HepG2 (cell line): ENCODE results near the gene SMARCB1. TPM values are rescaled to one million over a fixed set of nuclear protein-coding genes. Genes with fewer than 3 reads are reported as not detected.
A peak's percentile ranks its signal among the peaks of the same experiment; 100 is the strongest.

Experiments used
- ATAC-seq: fragments of 200-7000 bp; cut with Tn5 transposase; 3 replicates; pipeline ENCODE4 v1.9.1; 2020; ENCODE audit warnings: mild to moderate bottlenecking, moderate library complexity
- BruUV-seq: library from RNA; stranded (reverse); fragments of 400-500 nt; replicated peaks from 2 replicates; lab custom pipeline; 2021; lab: Mats Ljungman, UMichigan
- CTCF ChIA-PET: fragments of 300-600 bp; formaldehyde crosslinking; extraction: SDS; loops from one replicate; lab custom pipeline; 2021; ENCODE audit warnings: low total read pairs, inconsistent platforms, low intra/inter-chr PET ratio; lab: Yijun Ruan, JAX
- POLR2A ChIA-PET: fragments of 350-600 bp; sonication (Branson Sonifier 250); formaldehyde crosslinking; loops from one replicate; lab custom pipeline; 2020; ENCODE audit warnings: antibody characterized with exemption, inconsistent platforms; lab: Yijun Ruan, JAX
- DNase-seq: peaks from one replicate; pipeline ENCODE4 v3.0.0-alpha.2; 2015; ENCODE audit warnings: low spot score
- FAIRE-seq: peaks from 3 replicates; lab custom pipeline; 2011; peaks lifted over from hg19 to GRCh38; lab: Jason Lieb, UNC
- H2AFZ ChIP-seq: one replicate; pipeline ENCODE4 v1.6.1; 2011; ENCODE audit warnings: low read length, inconsistent platforms
- H3K27ac ChIP-seq: fragments of 300-600 bp; 3 replicates; pipeline ENCODE4 v1.8.0; 2011; ENCODE audit warnings: mixed run types, mild to moderate bottlenecking, mixed read lengths, low read length, inconsistent platforms; ENCODE audit not compliant: insufficient read depth; ENCODE audit errors: extremely low read length
- H3K27me3 ChIP-seq, 2 experiments: fragments of 200-600 bp in 1 of 2; 2 replicates in 1 of 2; 3 replicates in 1 of 2; pipeline versions ENCODE4 v1.6.0 to v1.8.0; 2011; ENCODE audit warnings: low read length in 2 of 2, mild to moderate bottlenecking in 2 of 2, moderate library complexity in 2 of 2, inconsistent platforms in 1 of 2; ENCODE audit not compliant: insufficient read depth in 2 of 2, control insufficient read depth in 1 of 2
- H3K36me3 ChIP-seq, 2 experiments: fragments of 200-600 bp in 1 of 2; replicated peaks in 1 of 2; 2 replicates in 1 of 2; 3 replicates in 1 of 2; pipeline versions ENCODE4 v1.5.1 to v1.8.0; 2011; ENCODE audit warnings: low read length in 2 of 2, inconsistent platforms in 1 of 2; ENCODE audit not compliant: insufficient read depth in 2 of 2, control insufficient read depth in 1 of 2
- H3K4me1 ChIP-seq: 2 replicates; pipeline ENCODE4 v1.5.1; 2012; ENCODE audit warnings: low read length, inconsistent platforms; ENCODE audit not compliant: insufficient read depth
- H3K4me2 ChIP-seq: 2 replicates; pipeline ENCODE4 v1.6.0; 2011; ENCODE audit warnings: low read depth, low read length, inconsistent platforms
- H3K4me3 ChIP-seq, 3 experiments: fragments of 200-600 bp in 1 of 3; sonication (generic), shearing (Covaris generic) in 1 of 3; replicated peaks in 1 of 3; 2 replicates each; pipeline ENCODE4 v1.5.1; 2011 to 2016; ENCODE audit warnings: low read length in 3 of 3, inconsistent platforms in 2 of 3, low read depth in 2 of 3, mild to moderate bottlenecking in 2 of 3, control low read depth in 1 of 3, mixed read lengths in 1 of 3; ENCODE audit not compliant: insufficient read depth in 1 of 3
- H3K79me2 ChIP-seq: one replicate; pipeline ENCODE4 v1.6.1; 2011; ENCODE audit warnings: low read length, inconsistent platforms; ENCODE audit not compliant: insufficient read depth
- H3K9ac ChIP-seq: 2 replicates; pipeline ENCODE4 v1.6.0; 2011; ENCODE audit warnings: mild to moderate bottlenecking, low read depth, low read length, inconsistent platforms; ENCODE audit not compliant: insufficient read depth
- H3K9me3 ChIP-seq: 2 replicates; pipeline ENCODE4 v1.5.1; 2012; ENCODE audit warnings: mild to moderate bottlenecking, low read length
- H4K20me1 ChIP-seq: 2 replicates; pipeline ENCODE4 v1.6.0; 2011; ENCODE audit warnings: inconsistent platforms, mild to moderate bottlenecking, low read length, moderate library complexity; ENCODE audit not compliant: insufficient read depth
- RBM22 ChIP-seq: fragments of 200-400 bp; formaldehyde crosslinking; optimal IDR thresholded peaks from 2 replicates; pipeline ENCODE3; 2017; ENCODE audit warnings: mild to moderate bottlenecking, low read length, moderate library complexity
- WGBS: methylation state at CpG from one replicate; pipeline ENCODE4 v1.1.6; 2017; ENCODE audit warnings: low lambda C conversion rate; 5-methylcytosine and 5-hydroxymethylcytosine counted together
- in situ Hi-C: cut with HindIII; loops from 2 replicates; pipeline ENCODE4 v1.10.0; 2017; ENCODE audit warnings: low pct_unique_long_range_greater_than_20kb; ENCODE audit not compliant: extremely low pct_ligation_motif_present
- intact Hi-C: fragments of 100-400 bp; cut with micrococcal nuclease; formaldehyde crosslinking; loops from one replicate; pipeline ENCODE4 v1.10.0; 2022; ENCODE audit not compliant: unreplicated experiment
- polyA plus RNA-seq, 8 experiments: library from polyadenylated mRNA; depleted of rRNA in 3 of 8; stranded (reverse) in 7 of 8; unstranded in 1 of 8; fragments of >200 nt; fragmentation: Illumina TruSeq in 4 of 8; extraction: Trizol in 4 of 8; gene quantifications; 2 replicates each; pipeline versions ENCODE4 v1.2.1 to v1.2.3, GENCODE V29; 2011 to 2016; ENCODE audit warnings: low read depth in 4 of 8, missing spikeins in 1 of 8, mixed read lengths in 1 of 8; ENCODE audit not compliant: insufficient read depth in 1 of 8
- total RNA-seq, 5 experiments: library from RNA; depleted of rRNA; stranded (reverse); fragments of >200 nt; fragmentation: Illumina TruSeq; extraction: Trizol; gene quantifications; 2 replicates each; pipeline ENCODE4 v1.2.3, GENCODE V29; 2016; ENCODE audit warnings: low read depth in 1 of 5
- TF ChIP-seq, protein P1 (sequence below): sonication (generic); formaldehyde crosslinking; IDR thresholded peaks from 2 replicates; pipeline ENCODE4 v1.4.0; 2020; ENCODE audit warnings: mild to moderate bottlenecking, missing genetic modification reagents, borderline replicate concordance
- TF ChIP-seq, protein P2 (sequence below): sonication (generic); formaldehyde crosslinking; IDR thresholded peaks from 2 replicates; pipeline ENCODE4 v1.9.0; 2022; ENCODE audit warnings: missing genetic modification reagents, mild to moderate bottlenecking, borderline replicate concordance
- TF ChIP-seq, protein P3 (sequence below): sonication (generic); formaldehyde crosslinking; IDR thresholded peaks from 2 replicates; pipeline ENCODE4 v1.5.0; 2020; ENCODE audit warnings: mild to moderate bottlenecking, low read depth, missing genetic modification reagents, borderline replicate concordance

The SMARCB1 gene
- total and polyA plus RNA-seq, 2 of the 13 experiments (the other 11 are each of a cell fraction or from before 2014, with no cell fraction given), result 74.0 to 166 TPM

DNA sequence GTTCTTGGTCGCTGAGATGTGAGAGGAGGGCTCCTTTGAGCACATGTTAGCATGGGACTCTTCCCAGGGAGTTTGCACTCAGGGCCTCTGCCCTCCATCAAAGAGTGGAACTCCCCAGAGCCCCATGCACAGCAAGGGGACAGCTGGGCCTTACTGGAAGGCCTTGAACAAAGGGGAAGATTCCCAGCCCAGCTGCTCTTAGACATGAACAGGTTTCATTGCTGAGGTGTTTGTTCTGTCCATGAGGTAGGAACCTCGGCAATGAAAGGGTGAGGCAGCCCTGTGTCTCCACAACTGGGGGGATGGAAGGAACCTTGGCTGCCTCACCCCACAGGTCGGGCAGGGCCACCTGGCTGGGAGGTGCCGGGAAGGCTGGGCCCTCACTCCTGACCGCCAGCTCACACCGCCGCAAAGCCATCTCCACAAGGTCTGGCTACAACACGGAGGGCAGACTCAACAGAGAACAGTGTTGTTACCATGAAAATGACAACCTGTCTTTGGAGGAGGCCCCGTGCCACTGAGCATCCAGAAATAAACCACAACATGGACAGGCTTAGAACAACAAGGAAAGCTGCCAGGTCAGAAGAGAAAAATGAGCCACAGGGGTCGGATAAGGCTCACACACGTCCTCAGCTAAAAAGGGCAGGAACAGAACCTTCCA lies 48.8 kb downstream of the SMARCB1 start:
- in situ Hi-C loops (loop anchor here (25.0 kb wide), 1 partner anchor 223 kb away; no protein-coding TSS in a partner anchor), intact Hi-C loops (no loop called here)
- ATAC-seq, result no peak
- no peak for DNase-seq
- H3K79me2 ChIP-seq, result no peaks in the 10 kb centered on the region
- H2AFZ ChIP-seq, result no peak overlapping the region
- H3K27ac ChIP-seq, result no peak overlapping the region
- 84% methylated on average over 7 of the region's 11 CpGs for WGBS
- TF ChIP-seq, protein P1, sequence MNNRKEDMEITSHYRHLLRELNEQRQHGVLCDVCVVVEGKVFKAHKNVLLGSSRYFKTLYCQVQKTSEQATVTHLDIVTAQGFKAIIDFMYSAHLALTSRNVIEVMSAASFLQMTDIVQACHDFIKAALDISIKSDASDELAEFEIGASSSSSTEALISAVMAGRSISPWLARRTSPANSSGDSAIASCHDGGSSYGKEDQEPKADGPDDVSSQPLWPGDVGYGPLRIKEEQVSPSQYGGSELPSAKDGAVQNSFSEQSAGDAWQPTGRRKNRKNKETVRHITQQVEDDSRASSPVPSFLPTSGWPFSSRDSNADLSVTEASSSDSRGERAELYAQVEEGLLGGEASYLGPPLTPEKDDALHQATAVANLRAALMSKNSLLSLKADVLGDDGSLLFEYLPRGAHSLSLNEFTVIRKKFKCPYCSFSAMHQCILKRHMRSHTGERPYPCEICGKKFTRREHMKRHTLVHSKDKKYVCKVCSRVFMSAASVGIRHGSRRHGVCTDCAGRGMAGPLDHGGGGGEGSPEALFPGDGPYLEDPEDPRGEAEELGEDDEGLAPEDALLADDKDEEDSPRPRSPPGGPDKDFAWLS (CRISPR knock-in tag), result no peak
- TF ChIP-seq RBM22, result peak; percentile 37
- FAIRE-seq, result no peak
- no TSS peak for BruUV-seq
- H3K9ac ChIP-seq, result no peak overlapping the region
- H3K4me1 ChIP-seq, result no peaks in the 10 kb centered on the region
- H4K20me1 ChIP-seq, result no peaks in the 10 kb centered on the region
- H3K4me3 ChIP-seq, result no peak overlapping the region
- POLR2A ChIA-PET, result interaction anchor here (1.4 kb wide), 1 partner anchor 22 kb away, joined by 6 read pairs; the partner anchor contains the start of gene SLC2A11
- CTCF ChIA-PET, result no interaction called here
- H3K4me2 ChIP-seq, result no peak overlapping the region
- no peaks in the 10 kb centered on the region for H3K27me3 ChIP-seq
- no peaks in the 10 kb centered on the region for H3K9me3 ChIP-seq
- peaks cover 29 to 51% of the 10 kb centered on the region in 2 experiments; a peak in 4 of 5 replicates for H3K36me3 ChIP-seq

DNA sequence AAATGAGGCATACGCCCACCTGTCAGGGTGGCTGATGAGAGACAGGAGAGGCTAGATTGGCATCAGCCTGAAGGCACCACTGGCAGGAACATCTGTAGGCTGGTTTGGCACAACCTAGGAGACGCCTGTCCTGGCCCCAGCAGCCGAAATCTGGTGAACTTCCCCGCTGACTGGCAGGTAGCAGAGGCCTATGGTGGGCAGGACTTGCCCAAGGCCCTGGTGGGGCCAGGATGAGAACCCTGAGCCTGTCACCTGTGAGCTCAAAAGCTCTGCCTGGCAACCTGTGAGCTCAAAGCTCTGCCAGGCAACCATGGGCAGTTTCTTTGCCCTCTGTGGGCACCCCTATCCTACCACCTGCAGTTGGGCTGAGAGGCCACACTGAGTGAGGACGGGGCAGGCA lies 49.5 kb downstream of the SMARCB1 start:
- 100% methylated on average over 2 of the region's 5 CpGs for WGBS
- in situ Hi-C loops, result loop anchor here (25.0 kb wide), 1 partner anchor 224 kb away; no protein-coding TSS in a partner anchor
- no peak overlapping the region for H3K27ac ChIP-seq

More for the DNA sequence above, 49.5 kb downstream of the SMARCB1 start:
- FAIRE-seq (no peak), ATAC-seq (no peak), DNase-seq (no peak)
- no peaks in the 10 kb centered on the region for H4K20me1 ChIP-seq
- H3K9ac ChIP-seq, result no peak overlapping the region
- peaks cover 26 to 46% of the 10 kb centered on the region in 2 experiments; a peak in 4 of 5 replicates for H3K36me3 ChIP-seq
- no peak overlapping the region for H3K4me3 ChIP-seq
- ChIA-PET CTCF (no interaction called here), POLR2A (no interaction called here)
- H3K9me3 ChIP-seq, result no peaks in the 10 kb centered on the region
- no peaks in the 10 kb centered on the region for H3K79me2 ChIP-seq
- intact Hi-C loops, result no loop called here
- H3K4me1 ChIP-seq, result no peaks in the 10 kb centered on the region
- TF ChIP-seq, protein P2, sequence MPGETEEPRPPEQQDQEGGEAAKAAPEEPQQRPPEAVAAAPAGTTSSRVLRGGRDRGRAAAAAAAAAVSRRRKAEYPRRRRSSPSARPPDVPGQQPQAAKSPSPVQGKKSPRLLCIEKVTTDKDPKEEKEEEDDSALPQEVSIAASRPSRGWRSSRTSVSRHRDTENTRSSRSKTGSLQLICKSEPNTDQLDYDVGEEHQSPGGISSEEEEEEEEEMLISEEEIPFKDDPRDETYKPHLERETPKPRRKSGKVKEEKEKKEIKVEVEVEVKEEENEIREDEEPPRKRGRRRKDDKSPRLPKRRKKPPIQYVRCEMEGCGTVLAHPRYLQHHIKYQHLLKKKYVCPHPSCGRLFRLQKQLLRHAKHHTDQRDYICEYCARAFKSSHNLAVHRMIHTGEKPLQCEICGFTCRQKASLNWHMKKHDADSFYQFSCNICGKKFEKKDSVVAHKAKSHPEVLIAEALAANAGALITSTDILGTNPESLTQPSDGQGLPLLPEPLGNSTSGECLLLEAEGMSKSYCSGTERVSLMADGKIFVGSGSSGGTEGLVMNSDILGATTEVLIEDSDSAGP (CRISPR knock-in tag), result no peak
- TF ChIP-seq, protein P3, sequence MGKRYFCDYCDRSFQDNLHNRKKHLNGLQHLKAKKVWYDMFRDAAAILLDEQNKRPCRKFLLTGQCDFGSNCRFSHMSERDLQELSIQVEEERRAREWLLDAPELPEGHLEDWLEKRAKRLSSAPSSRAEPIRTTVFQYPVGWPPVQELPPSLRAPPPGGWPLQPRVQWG (CRISPR knock-in tag), result no peak
- no TSS peak for BruUV-seq
- H2AFZ ChIP-seq, result no peak overlapping the region
- H3K4me2 ChIP-seq, result no peak overlapping the region
- H3K27me3 ChIP-seq, result no peaks in the 10 kb centered on the region
